LNCAP (cell line): Measurements from ENCODE around the gene PUSL1.

Experiments used
- CTCF ChIP-seq: fragments of 450-650 bp; IDR thresholded peaks from 2 replicates; pipeline ENCODE4 v1.5.1; 2017; ENCODE audit warnings: mild to moderate bottlenecking

The PUSL1 gene

GRCh38 chr1:1340185-1340584 is 31.8 kb downstream of the PUSL1 start:
- TF ChIP-seq CTCF: no peak

GRCh38 chr1:1340791-1341548 is 32.6 kb downstream of the PUSL1 start:
- TF ChIP-seq CTCF: no peak

GRCh38 chr1:1341549-1342021 is 33.2 kb downstream of the PUSL1 start:
- TF ChIP-seq CTCF: no peak

- TF ChIP-seq CTCF: no peak
Measured at GRCh38 chr1:1342061-1342562, 33.7 kb downstream of the PUSL1 start.

- TF ChIP-seq CTCF: no peak
Measured at GRCh38 chr1:1342584-1343115, 34.3 kb downstream of the PUSL1 start.

- TF ChIP-seq CTCF: no peak
Measured at GRCh38 chr1:1343811-1344421, 35.5 kb downstream of the PUSL1 start.

- TF ChIP-seq CTCF: peak; percentile 75
Measured at GRCh38 chr1:1344655-1345361, 36.4 kb downstream of the PUSL1 start.
